NCI-H1417 treated with DMSO at 0.1 percent for 48 hours (cell line): ENCODE results near the gene PEDS1.
A peak's percentile ranks its signal among the peaks of the same experiment; 100 is the strongest.
"Not testable (repeated sequence)": the region's sequence is repeated elsewhere in the genome, so short reads cannot be mapped to it uniquely, and the experiment has no call there.

ENCODE experiments used
- DNase-seq: peaks from one replicate; lab custom pipeline; 2025; lab: John Stamatoyannopoulos, UW

The PEDS1 gene

DNA sequence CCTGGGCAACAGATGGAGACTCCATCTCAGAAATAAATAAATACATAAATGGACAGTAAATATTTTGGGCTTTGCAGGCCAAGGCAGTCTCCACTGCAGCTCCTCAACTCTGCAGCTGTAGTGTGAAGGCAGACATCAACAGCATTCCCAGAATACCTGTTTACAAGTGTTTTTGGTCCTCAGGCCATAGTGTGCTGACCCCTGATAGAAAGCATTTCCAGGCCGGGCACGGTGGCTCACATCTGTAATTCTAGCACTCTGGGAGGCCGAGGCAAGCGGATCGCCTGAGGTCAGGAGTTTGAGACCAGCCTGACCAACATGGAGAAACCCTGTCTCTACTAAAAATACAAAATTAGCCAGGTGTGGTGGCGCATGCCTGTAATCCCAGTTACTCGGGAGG lies 18.4 kb downstream of the PEDS1 start:
- DNase-seq = not testable (repeated sequence)

- DNase-seq = no peak
Measured at GRCh38 chr20:50133474-50134217, 19.9 kb downstream of the PEDS1 start.

DNA sequence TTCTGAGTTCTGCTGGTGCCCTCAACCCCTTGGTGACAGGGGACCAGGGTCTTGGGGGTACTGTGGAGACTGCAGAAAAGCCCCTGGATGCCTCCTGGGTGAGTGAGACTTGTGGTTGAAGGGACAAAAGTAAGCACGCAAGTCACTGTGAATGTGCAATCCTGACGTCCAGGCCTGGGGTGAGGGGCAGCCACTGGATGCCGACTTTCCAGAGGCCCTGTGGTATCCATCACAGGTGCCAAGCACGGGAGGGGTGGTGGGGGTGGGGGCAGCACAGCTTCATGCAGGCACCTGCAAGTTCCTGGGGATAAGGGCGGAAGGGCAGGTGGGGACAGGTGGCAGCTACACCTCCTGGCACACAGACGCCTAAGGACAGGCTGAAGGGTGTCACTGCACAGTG lies 20.5 kb downstream of the PEDS1 start:
- no peak for DNase-seq

DNA sequence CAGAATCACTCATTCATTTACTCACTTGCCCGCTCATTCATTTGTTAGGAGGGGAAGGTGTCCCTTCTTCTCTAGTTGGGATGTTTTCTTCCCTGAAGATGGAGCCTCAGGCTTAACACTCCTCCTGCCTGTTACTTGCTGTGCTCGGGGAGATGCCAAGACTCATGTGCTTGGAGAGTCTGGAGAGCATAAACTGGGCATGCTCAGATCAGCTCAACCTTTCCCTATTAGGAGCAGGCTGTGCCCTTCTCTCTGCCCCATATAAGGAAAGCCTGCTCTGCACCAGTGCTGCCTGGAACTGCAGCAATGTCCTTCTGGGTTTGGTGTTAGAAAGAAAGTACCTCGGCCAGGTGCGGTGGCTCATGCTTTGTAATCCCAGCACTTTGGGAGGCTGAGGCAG lies 22.5 kb downstream of the PEDS1 start:
- no peak for DNase-seq

- no peak for DNase-seq
Measured at GRCh38 chr20:50130356-50130723, 23.2 kb downstream of the PEDS1 start.

- DNase-seq = no peak
Measured at GRCh38 chr20:50129662-50130355, 23.7 kb downstream of the PEDS1 start.

DNA sequence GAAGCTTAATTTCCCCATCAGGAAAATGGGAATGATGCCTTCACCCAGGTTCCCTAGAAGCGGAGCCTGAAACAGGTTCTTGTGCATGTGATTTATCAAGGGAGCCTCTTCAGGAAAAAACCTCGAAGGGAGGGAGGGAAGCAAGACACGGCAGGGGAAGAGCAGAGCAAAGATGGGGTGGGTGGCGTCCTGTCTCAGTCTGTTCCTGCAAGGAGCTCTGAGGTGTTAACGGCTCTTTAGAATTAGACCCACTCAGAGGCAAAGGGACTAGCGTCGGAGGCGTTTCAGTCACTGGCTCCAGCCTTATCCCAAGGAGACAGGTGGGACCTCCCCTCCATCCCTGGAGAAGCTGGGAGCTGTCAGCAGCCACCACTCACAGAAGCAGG lies 25.0 kb downstream of the PEDS1 start:
- no peak for DNase-seq

- DNase-seq = no peak
Measured at GRCh38 chr20:50127587-50128519, 25.7 kb downstream of the PEDS1 start.

- DNase-seq = no peak
Measured at GRCh38 chr20:50126662-50127061, 26.9 kb downstream of the PEDS1 start.

- DNase-seq = no peak
Measured at GRCh38 chr20:50125279-50125678, 28.2 kb downstream of the PEDS1 start.

GRCh38 chr20:50124496-50124895 lies 29.0 kb downstream of the PEDS1 start:
- DNase-seq = no peak

DNA sequence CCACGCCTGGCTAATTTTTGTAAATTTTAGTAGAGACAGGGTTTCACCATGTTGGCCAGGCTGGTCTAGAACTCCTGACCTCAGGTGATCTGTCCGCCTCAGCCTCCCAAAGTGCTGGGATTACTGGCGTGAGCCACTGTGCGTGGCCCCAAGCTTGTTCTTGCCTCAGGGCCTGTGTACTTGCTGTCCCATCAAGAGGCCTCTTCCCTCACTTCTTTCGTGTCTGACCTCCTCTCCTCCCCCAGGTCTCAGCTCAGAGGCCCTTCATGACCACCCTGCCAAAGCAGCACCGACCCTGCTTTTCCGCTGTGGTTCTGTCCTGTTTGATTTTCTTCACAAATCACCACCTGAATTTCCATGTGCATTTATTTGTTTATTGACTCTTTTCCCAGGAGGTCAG lies 30.1 kb downstream of the PEDS1 start:
- no peak for DNase-seq

GRCh38 chr20:50122763-50123162 lies 30.8 kb downstream of the PEDS1 start:
- DNase-seq = no peak

GRCh38 chr20:50121858-50122271 lies 31.7 kb downstream of the PEDS1 start:
- DNase-seq = no peak

DNA sequence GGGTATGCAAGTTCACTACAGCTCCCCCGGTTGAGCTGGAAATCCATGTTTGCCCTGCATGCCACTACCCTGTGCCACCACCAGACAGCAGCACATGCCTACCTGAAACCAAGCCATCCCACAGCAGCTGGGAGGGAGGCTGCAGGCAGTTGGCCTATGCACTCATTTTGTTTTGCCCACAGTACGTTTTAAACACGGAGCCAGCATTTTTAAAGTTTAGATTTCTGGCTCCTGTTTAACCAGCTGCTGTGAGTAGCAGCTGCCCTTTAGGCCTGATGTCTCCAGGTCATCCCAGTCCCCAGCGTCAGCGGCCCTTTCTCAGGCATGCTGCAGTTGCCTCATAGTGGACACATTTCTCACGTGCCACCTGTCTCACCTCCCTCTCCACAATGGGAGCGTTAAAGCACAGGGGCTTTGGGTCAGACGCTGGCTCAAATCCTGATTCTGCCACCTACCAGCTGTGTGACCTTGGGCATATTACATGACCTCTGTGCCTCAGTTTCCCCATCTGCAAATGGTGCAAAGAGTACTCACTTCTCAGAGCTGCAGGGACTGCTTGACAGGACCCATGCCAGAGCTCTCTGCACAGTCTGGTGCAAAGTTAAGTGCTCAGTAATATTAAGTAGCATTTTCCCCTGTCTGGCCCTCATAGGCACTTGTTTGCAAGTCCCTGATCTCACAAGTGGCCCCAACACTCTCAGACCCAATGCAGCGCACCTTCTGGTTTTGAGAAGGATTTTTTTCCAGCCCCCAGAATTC lies 32.4 kb downstream of the PEDS1 start:
- DNase-seq = peak; percentile 17

GRCh38 chr20:50118203-50118602 lies 35.3 kb downstream of the PEDS1 start:
- DNase-seq = no peak

GRCh38 chr20:50116368-50116999 lies 37.0 kb downstream of the PEDS1 start:
- DNase-seq = no peak

GRCh38 chr20:50115591-50116367 lies 37.7 kb downstream of the PEDS1 start:
- peak; percentile 40 for DNase-seq

DNA sequence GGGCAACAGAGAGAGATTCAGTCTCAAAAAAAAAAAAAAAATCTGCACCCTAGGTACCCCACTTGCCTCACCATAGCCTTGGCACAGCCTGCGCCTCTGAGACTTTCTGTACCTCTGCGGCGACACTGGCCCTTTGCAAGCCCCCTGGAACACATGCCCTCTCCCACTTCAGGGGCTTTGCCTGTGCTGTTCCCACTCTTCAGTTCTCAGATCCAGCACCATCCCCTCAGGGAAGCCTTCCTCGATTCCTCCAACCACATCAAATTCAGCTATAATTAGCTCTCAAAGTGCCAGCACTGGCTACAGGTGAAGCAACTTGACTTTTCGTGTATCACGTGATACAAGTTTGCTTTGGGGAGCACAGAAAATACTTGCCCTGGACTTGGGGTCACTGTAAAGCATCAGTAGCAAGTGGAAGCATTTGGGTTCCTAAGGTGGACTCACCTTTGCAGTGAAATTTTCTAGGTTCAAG lies 38.4 kb downstream of the PEDS1 start:
- DNase-seq = no peak

- DNase-seq = no peak
Measured at GRCh38 chr20:50113420-50114224, 39.9 kb downstream of the PEDS1 start.
